CD4-positive, alpha-beta T cell treated with Interleukin-15 for 1 hour (primary cell): ENCODE results near the gene TEAD1.
"Not testable (repeated sequence)": the region's sequence is repeated elsewhere in the genome, so short reads cannot be mapped to it uniquely, and the experiment has no call there.

ENCODE experiments used
- DNase-seq: peaks from one replicate; pipeline ENCODE4 v3.0.0-alpha.2; 2020

The TEAD1 gene

GRCh38 chr11:12744826-12745502 lies 70.7 kb downstream of the TEAD1 start:
- no peak for DNase-seq

DNA sequence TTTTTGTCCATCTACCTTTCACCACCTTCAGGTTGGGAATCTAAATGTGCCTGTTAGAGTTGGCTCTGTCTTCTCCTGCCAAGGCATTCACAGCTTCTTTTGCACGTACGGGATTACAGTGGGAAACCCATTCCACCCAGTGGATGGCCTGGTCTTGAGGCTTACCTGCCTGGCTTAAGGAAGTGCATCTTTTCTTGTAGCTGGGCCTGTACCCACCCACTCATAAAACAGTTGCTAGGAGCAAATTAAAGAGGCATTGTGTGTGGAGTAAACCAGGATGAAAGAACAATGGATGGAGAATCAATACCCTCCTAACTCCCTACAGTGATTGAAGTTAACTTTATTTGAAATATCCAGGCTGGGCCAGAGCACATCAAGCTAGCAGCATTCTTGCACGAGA lies 71.6 kb downstream of the TEAD1 start:
- DNase-seq: no peak

DNA sequence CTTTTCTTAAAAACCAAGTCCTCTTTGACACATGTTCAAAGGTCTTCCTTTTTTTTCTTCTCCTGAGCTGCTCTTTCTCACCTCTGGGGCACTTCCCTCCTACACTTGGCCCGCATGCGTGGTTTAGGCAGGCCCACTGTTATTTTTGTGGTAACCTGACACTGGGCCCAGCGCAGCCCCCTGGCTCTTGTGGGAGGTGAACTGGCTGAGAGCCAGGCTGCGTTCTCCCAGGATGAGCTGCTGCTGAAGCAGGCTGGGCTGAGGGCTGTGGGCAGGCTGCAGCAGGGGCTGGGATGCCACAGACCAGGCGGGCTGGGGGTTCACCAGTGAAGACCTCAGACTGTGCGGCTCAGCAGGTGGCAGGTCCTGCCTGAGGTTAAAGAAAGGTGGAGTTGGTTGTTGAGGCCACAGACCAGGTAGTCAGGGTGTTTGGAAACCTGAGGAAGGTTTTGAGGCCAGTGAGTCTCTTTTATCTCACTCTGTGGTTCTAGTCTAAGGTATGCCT lies 72.4 kb downstream of the TEAD1 start:
- DNase-seq: no peak

DNA sequence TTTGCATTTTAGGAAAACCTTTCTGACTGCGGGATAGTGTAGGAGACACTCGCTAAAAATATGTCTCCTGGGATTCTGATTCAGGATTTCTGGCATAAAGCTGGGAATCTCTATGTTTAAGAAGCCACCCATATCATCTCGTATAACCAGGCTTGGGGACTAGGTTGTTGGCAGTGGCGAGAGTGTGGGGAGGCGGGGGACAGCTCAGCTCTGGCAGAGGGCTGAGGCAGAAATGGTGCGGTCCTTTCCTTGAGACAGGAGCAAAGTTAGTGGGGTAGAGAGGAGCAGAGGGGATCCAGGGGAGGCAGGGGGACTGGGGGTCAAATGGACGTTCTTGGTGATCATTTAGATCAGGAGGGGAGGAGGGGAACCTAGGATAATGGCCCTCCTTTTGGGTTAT lies 74.3 kb downstream of the TEAD1 start:
- no peak for DNase-seq

DNA sequence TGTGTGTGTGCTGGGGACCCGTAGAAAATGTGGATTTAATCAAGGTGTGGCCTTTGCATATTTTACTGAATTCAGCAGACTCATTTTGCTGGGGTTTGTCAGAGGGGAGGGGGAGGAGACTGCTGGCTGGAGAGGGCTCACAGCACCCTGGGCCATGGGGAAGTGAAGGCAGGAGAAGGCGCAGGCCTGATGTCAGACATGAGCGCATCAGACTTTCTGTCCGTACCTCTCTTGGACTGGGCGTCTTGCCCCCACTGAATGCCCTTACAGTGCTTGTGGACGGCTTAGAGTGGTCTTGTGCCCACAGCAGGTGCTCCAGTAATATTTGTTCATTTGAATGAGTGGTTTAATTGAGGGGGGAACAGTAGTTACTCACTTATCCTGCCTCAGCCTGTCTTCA lies 75.2 kb downstream of the TEAD1 start:
- DNase-seq: no peak

DNA sequence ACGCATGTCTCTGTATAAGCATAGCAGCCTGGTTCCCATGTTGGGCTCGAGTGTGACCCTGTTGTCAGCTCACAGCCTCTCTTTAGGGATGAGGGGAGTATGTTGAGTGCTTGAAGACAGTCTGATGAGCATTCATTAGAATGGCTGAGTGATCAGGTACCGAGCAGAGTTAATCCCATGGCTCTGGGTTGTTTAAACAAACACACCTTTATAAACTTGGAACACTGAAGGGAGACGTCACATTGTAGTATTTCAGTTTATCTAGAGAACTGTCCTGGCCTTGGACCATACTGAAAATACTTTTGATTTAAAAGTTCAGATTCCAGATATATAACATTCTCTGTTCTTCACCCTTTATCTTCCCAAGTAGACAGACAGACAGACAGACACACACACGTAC lies 76.0 kb downstream of the TEAD1 start:
- no peak for DNase-seq

DNA sequence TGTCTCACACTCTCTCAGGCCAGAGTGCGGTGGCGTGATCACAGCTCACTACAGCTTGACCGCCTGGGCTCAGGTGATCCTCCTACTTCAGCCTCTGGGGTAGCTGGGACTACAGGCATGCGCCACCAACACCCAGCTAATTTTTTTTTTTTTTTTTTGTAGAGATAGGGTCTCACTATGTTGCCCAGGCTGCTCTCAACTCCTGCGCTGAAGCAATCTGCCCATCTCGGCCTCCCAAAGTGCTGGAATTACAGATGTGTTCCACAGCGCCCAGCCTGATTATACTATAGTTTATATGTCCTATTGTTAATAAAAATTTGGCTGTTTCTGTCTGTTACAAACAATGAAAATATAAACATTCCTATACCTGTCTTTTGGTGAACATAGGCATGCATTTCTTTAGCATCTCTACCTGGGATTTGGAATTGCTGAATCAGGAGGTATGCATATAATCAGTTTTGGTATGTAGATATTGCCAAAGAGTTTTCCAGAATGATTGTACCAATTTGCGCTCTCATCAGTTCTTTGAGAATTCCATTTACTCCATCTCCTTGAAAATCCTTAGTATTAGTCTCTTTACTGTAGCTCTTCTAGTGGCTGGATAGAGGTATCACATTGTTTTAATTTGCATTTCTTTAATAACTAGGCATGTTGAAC lies 78.8 kb downstream of the TEAD1 start:
- no peak for DNase-seq

DNA sequence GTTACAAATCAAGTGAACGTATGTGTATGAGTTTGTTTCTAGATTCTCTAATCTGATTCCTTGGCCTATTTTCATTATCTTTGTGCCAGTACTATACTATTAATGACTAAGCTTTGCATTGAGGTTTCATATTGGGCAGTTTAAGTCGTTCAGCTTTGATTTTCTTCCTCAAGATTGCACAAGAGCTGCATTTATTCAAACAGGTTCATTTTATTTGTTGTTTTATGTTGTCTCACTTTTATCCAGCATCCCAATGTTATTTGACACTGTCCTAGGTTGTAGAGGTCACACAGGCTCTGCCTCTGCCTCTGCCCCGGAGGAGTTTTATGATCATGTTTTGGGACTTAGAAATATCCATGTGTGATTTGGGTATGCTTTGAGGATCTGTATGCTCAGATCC lies 79.8 kb downstream of the TEAD1 start:
- DNase-seq: no peak

DNA sequence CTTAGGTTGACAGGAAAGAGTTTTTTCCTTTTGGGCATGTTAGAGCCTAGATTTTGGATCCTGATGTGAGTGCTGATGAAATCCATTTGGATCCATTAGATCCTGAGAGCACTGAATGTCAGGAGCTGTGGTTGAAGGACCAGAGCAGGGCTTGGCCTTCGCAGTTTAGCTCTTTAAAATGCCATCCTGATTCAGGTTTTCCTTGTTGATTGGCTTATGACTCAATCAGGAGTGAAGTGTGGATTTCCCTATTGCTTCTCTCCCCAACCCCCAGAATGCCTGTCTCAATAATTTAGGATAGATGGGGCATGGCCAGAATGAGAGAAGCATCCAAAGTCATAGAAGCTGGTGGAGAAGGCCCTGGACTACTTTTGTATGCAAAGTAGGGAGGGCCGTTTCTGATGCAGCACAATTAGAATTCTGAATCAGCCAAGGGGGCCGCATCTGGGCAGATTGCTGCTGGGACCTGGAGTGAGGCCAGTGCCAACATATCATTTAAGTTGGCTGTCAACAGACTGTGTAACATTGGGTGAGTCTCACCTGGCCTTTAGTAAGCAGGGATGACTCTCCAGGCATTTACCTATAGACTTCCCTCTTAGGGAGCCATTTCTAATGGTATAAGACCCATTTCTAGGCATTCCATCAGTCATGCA lies 80.5 kb downstream of the TEAD1 start:
- no peak for DNase-seq

- DNase-seq: no peak
Observed at GRCh38 chr11:12755510-12756453, 81.6 kb downstream of the TEAD1 start.

DNA sequence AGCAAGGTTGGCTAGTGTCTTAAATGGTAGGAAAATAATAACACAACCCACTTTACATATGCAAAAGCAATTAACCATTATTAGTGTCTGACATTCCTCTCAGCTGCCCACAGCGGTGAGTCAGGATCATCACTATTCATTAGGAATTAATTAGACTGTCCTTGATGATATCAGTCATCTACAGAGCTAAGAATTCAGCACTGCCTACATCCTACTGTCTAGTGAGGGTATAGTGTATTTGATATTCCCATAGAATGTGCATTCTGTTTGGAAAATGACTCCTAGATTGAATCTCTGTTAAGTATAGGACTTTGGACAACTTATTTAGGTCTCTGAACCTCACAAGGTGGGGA lies 82.2 kb downstream of the TEAD1 start:
- DNase-seq: no peak

DNA sequence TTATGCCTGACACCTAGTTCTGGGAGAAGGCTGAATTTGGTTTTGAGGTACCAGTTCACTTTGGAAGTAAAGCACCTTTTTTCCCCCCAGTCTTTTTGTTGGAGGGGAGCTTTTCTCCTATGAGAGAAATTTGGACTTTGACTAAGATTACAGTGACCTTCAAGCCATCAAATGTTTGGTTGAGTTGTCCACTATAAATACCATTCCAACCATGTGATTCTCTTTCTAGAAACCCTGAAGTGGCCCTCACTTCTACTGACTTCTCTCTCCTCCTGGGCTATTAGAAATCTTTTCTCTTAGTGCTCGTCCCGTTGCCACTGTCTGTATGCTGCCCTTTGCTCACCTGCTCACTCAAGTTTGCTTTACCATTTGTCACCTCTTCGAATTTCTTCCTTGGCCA lies 82.6 kb downstream of the TEAD1 start:
- no peak for DNase-seq

DNA sequence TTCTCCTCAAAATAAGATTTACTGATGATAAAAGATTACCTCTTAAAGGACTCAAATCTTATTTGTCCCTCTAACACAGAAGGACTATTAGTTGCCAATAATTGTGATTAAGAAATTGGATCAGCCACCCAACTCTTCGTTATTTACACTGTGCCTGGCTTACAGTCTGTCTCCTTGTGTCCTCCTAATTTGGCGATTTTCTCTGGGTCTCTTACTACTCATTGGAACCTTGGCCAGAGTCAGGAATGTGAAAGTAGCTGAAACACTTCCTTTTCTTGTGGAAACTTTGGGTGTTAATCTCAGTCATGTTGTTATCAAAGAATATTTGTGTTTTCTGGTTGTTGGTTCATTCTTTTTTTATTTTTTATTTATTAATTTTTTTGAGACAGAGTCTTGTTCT lies 83.2 kb downstream of the TEAD1 start:
- no peak for DNase-seq

GRCh38 chr11:12758117-12758516 lies 83.9 kb downstream of the TEAD1 start:
- not testable (repeated sequence) for DNase-seq

DNA sequence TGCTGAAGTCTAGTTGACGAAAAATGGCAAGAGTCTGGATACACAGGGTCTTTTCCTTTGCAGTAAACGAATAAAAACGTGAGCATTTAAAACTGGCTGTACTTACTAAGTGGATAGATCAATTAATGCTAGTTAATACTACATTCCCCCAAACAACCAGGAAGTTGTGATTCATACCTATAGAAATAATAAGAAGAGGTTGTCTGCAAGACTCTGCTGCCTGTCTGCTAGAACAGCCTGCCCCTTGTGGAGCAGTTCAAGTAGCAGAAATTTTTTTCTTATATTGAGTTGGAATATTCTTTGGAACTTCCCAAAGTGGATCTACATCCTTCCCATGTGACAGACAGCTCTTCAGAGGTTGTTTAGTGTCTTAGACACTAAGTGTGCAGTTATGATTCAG lies 86.8 kb downstream of the TEAD1 start:
- no peak for DNase-seq

DNA sequence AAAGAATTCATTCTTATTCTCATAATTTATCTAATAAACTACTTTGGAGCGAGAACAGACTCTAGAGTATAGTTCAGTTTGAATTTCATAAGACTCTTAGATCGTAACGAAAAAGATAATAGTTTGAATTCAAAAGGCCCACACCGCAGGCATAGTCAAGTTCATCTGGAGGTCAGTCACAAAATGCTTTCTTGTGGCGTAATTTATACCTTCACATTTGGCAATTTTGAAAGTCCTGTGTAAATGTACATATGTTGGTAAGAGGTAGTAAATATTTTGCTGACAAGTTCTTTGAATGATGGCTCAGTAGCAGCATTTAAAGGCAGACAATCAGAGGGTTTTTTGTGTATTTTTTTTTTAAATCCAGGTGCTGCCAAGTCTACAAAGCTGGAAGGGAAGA lies 88.1 kb downstream of the TEAD1 start:
- no peak for DNase-seq

DNA sequence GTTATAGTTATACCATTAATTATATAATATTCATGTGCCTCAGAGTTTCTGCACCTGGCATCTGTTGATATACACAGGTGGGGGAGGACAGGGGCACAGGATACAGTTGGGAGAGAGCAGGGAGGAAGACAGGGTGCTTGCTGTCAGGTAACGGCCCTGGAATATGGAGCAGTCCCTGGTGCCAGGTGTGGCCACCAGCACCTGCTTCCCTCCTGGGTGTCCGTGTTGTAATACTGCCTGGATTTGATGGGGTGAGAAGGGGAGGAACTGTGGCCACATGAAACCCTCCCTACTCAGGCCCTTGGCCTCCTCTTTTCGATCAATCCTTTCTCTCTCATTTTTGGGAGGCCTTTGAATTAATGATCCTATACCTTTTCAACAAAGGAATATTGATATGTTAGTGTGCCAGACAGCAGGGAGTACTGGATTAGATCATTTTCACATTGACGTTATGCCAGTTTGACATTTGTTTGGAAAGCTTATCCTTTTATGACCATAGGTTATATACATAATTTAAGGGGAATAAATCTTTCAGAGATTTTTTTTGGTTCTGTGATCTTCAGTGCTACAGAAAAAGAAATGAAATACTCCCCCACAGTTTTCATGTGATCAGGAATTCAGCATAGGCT lies 88.6 kb downstream of the TEAD1 start:
- DNase-seq: no peak

DNA sequence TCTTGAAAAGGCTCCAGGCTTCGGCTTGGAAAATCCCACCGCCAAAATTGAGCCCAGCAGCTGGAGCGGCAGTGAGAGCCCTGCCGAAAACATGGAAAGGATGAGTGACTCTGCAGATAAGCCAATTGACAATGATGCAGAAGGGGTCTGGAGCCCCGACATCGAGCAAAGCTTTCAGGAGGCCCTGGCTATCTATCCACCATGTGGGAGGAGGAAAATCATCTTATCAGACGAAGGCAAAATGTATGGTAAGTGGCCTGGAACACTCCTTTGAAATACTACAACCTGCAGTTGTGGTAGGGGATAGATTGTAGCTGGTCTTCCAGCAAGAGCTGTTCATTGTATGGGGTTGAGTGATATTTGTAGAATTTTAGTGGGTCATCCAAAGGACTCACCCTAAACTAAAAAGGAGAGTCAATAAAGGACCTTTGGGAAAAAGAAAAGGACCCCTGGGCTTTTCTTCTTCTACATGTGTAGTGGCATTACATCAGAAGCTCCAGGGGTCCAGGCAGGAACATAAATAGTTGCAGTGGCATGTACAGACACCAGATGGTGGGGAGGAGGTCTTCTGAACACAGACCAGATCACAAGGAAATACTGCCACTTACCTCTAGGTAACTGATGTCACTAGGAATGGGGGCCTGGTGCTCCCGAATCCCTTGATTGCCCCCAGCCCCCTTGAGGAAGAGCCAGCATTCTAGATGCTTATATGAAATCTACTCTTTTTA lies 90.1 kb downstream of the TEAD1 start:
- DNase-seq: no peak

DNA sequence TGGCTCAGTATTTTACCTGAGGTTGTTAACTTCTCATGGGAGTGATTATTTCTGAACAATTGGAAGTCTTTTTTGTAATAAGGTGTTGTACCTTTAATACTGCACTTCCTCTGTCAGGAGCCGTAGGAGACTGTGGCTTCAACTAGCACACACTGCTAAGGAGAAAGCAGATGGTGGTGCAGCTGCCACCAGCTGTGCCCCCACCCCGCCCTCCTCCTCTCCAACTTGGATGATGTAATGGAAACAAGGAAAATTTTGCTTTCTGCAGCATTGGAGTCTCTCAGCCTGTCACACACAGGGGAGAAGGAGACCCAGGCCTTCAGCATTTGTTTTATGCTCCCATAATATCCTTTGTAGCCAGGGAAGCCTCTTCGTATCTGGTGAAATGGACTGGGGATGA lies 91.2 kb downstream of the TEAD1 start:
- DNase-seq: no peak

- no peak for DNase-seq
Observed at GRCh38 chr11:12767027-12767426, 92.8 kb downstream of the TEAD1 start.

- DNase-seq: no peak
Observed at GRCh38 chr11:12767577-12767976, 93.4 kb downstream of the TEAD1 start.
